ENCODE measurements around the gene AP2A1. TPM values are rescaled to one million over a fixed set of nuclear protein-coding genes. Genes with fewer than 3 reads are reported as not detected.
A peak's percentile ranks its signal among the peaks of the same experiment; 100 is the strongest.

The AP2A1 gene
- total RNA-seq, 3 donors from 2014 or later (not counting 1 experiment from before 2014, with no cell fraction given) = 137 to 163 (median 161) TPM

DNA sequence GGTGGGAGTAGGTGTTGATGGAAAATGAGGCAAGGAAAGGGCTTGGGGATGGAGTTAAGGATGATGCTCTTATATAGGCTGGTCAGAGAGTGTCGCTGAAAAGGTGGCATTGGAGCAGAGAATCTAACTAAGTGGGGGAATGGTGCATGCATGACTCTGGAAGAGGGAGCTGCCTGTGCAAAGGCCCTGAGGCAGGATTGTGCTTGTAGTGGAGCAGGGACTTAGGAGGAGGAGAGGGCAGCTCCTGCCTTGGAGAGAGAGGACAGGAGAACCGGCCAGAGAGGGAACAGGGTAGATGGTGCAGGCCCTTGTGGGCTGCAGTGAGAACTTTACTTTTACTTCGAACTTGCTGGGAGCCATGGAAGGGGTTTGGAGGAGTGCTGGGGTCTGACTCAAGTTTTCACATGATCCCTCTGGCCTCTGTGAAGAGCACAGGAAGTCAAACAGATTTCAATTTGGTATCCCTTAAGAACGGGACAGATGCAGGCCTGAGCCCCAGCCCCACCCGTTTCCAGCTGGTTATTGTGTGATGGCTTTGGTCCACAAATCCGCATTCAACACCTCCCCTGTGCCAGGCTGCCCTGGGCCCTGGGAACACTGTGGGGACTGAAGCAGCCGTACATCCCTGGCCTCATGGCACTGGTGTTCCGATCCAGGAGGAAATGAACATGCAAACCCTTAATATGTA is 7.0 kb downstream of the AP2A1 start:
- Histone ChIP-seq H3K4me3 (ENCODE audit: low read length) (no peak overlapping the region), H3K27me3 (ENCODE audit: control insufficient read depth, insufficient read depth, low read length) (no peaks in the 10 kb centered on the region), H3K27ac (ENCODE audit: low read length) (no peak overlapping the region), H3K36me3 (ENCODE audit: control insufficient read depth, insufficient read depth, low read length) (no peaks in the 10 kb centered on the region), H3K9me3 (ENCODE audit: control insufficient read depth, insufficient read depth, low read length) (no peaks in the 10 kb centered on the region), H3K4me1 (ENCODE audit: control insufficient read depth, insufficient read depth, low read length) (peaks cover 79% of the 10 kb centered on the region)
- TF ChIP-seq CTCF (IDR thresholded peaks at IDR 0.05) = no peak
- DNase-seq (no peak), ATAC-seq (no peak)
- Mint-ChIP-seq H3K9me3 (no peaks in the 10 kb centered on the region), H3K4me1 (peaks cover 44 to 66% of the 10 kb centered on the region in 2 donors), H3K4me3 (peak overlapping the region; percentile 3), H3K27ac (peak overlapping the region; percentile 87), H3K27me3 (ENCODE audit: low read depth in 2 of 2) (no peaks in the 10 kb centered on the region), H3K36me3 (no peaks in the 10 kb centered on the region)
- intact Hi-C loops (cut with micrococcal nuclease) = no loop called here
- WGBS (ENCODE audit: insufficient coverage) = 97% methylated on average over 8 of the region's 8 CpGs

GRCh38 chr19:49774969-49775368 is 8.2 kb downstream of the AP2A1 start:
- Mint-ChIP-seq H3K9me3 (no peaks in the 10 kb centered on the region), H3K36me3 (no peaks in the 10 kb centered on the region), H3K4me3 (no peak overlapping the region), H3K27ac (peak overlapping the region; percentile 87 to 92), H3K4me1 (peaks cover 38 to 61% of the 10 kb centered on the region in 2 donors), H3K27me3 (ENCODE audit: low read depth in 2 of 2) (no peaks in the 10 kb centered on the region)
- Histone ChIP-seq H3K27me3 (ENCODE audit: control insufficient read depth, insufficient read depth, low read length) (no peaks in the 10 kb centered on the region), H3K27ac (ENCODE audit: low read length) (no peak overlapping the region), H3K36me3 (ENCODE audit: control insufficient read depth, insufficient read depth, low read length) (no peaks in the 10 kb centered on the region), H3K4me3 (ENCODE audit: low read length) (no peak overlapping the region), H3K9me3 (ENCODE audit: control insufficient read depth, insufficient read depth, low read length) (no peaks in the 10 kb centered on the region), H3K4me1 (ENCODE audit: control insufficient read depth, insufficient read depth, low read length) (peaks cover 78% of the 10 kb centered on the region)
- no peak for TF ChIP-seq CTCF (IDR thresholded peaks at IDR 0.05)
- no peak for ATAC-seq
- intact Hi-C loops (cut with micrococcal nuclease) = no loop called here
- DNase-seq = no peak
- WGBS (ENCODE audit: insufficient coverage) = 97% methylated on average over 8 of the region's 8 CpGs

DNA sequence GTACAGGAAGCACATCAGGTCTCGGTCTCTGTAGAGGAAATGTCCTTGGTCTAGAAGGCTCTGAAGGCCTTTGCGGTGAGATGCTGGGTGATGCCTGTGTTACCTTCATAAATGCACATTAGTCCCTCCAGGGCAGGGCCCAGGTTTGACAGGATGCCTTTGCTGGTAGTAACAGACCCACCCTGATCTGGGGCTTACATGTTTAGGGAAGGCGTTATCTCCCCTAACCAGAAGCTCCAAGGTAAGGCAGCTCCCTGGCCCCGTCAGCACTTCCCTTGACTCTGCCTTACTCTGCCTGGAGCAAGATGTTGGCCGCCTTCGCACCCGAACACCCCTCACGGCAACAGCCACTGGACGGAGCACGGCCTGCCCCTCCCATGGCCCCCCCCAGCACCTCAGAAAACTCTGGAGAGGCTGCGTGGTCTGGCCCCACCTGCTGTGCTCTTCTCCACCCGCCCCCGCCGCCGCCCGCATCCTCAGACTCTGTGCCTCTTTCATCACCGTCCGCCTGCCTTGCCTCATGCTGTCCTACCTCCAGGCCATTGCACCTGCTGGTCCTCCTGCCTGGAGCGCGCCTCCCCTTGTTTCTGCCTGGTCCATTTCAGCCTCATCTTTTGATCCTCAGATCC is 9.1 kb downstream of the AP2A1 start:
- no peaks in the 10 kb centered on the region for H3K9me3 Mint-ChIP-seq
- whole genome bisulfite sequencing (ENCODE audit: insufficient coverage) = 89% methylated on average over 20 of the region's 20 CpGs
- H3K27me3 ChIP-seq (ENCODE audit: control insufficient read depth, insufficient read depth, low read length) = no peaks in the 10 kb centered on the region
- H3K27ac ChIP-seq (ENCODE audit: low read length) = peak overlapping the region; percentile 6
- no peak for TF ChIP-seq CTCF (IDR thresholded peaks at IDR 0.05)
- no peaks in the 10 kb centered on the region for H3K36me3 Mint-ChIP-seq
- H3K4me3 Mint-ChIP-seq = peak overlapping the region; percentile 52
- DNase-seq = no peak
- H3K36me3 ChIP-seq (ENCODE audit: control insufficient read depth, insufficient read depth, low read length) = no peaks in the 10 kb centered on the region
- no peak overlapping the region for H3K4me3 ChIP-seq (ENCODE audit: low read length)
- H3K4me1 ChIP-seq (ENCODE audit: control insufficient read depth, insufficient read depth, low read length) = peaks cover 78% of the 10 kb centered on the region
- H3K27me3 Mint-ChIP-seq (ENCODE audit: low read depth in 2 of 2) = no peaks in the 10 kb centered on the region
- peak overlapping the region; percentile 87 to 92 for H3K27ac Mint-ChIP-seq
- intact Hi-C loops (cut with micrococcal nuclease) = no loop called here
- H3K4me1 Mint-ChIP-seq = peaks cover 41 to 61% of the 10 kb centered on the region in 2 donors
- H3K9me3 ChIP-seq (ENCODE audit: control insufficient read depth, insufficient read depth, low read length) = no peaks in the 10 kb centered on the region
- ATAC-seq = peak in 2 of 3 donors; percentile 35 to 61
